ENCODE measurements around the gene HOXD10.

GRCh38 chr2:176106581-176107539 is 9.7 kb upstream of the HOXD10 start, which contains the start of gene HOXD11:
- TF ChIP-seq SIN3A (IDR thresholded peaks at IDR 0.05; ENCODE audit: borderline replicate concordance, insufficient read depth, low read depth, low read length) (no peak), CTCF (IDR thresholded peaks at IDR 0.05) (no peak), POLR2AphosphoS5 (IDR thresholded peaks at IDR 0.05; ENCODE audit: low read depth, low read length) (no peak)

Measured in Panc1 (cell line).